ENCODE data around the gene ZNF26.

ZNF26 gene

DNA sequence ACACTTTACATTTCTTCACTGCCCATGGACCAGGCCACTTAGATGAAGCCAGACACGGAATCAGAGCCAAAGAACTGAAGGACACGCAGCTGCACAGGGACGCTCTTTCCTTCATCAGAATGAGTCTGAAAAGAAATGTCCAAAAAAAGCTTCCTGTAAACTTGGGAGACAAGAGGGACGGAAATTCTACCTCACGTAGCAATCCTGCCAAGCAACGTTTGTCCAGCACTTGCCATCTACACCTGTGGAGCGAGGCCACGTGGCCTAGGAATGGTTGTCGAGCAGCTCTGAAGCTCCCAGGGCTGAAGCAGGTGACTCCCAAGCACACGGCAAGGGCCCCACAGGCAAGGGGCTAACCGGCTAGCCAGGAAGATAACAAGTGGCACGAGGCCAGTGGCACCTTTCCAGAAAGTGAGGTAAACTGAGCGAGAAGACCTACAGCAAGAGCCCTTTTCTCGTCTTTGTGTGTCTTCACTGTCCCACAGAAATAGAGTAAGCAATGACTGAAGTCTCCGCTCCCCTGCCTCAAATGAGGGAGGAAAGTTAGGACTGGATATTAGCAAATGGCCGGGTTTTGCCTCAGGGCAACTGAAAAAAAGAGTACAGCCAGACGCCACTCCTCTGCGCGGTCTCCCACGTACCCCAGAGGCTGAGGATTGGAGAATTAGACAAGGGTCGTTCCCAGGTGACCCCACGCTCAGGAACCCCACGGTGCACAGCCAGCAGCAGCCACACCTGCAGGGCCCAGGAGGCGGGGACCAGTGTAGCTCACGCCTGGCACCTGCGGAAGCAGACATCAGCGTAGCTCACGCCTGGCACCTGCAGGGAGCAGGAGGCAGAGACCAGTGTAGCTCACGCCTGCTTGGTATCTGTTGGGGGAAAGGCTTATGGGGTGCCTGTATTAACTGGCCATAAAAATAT, 37.8 kb upstream of the ZNF26 start:
- H3K4me3 ChIP-seq (ENCODE audit: insufficient read depth, low read depth, low read length, poor library complexity, severe bottlenecking) = no peak overlapping the region
- DNase-seq = no peak
- peaks cover 9% of the 10 kb centered on the region for H3K9me3 ChIP-seq (ENCODE audit: control insufficient read depth, low read length)
- peaks cover 53% of the 10 kb centered on the region for H3K36me3 ChIP-seq (ENCODE audit: control insufficient read depth, insufficient read depth, low read length)
- H3K4me1 ChIP-seq (ENCODE audit: control insufficient read depth, insufficient read depth, low read length, poor library complexity, severe bottlenecking) = no peaks in the 10 kb centered on the region
- H3K27me3 ChIP-seq (replicated peaks; ENCODE audit: control insufficient read depth, insufficient read depth, low read length, poor library complexity, severe bottlenecking) = no peaks in the 10 kb centered on the region
- no peak overlapping the region for H3K27ac ChIP-seq (ENCODE audit: insufficient read depth, low read length, poor library complexity, severe bottlenecking)

DNA sequence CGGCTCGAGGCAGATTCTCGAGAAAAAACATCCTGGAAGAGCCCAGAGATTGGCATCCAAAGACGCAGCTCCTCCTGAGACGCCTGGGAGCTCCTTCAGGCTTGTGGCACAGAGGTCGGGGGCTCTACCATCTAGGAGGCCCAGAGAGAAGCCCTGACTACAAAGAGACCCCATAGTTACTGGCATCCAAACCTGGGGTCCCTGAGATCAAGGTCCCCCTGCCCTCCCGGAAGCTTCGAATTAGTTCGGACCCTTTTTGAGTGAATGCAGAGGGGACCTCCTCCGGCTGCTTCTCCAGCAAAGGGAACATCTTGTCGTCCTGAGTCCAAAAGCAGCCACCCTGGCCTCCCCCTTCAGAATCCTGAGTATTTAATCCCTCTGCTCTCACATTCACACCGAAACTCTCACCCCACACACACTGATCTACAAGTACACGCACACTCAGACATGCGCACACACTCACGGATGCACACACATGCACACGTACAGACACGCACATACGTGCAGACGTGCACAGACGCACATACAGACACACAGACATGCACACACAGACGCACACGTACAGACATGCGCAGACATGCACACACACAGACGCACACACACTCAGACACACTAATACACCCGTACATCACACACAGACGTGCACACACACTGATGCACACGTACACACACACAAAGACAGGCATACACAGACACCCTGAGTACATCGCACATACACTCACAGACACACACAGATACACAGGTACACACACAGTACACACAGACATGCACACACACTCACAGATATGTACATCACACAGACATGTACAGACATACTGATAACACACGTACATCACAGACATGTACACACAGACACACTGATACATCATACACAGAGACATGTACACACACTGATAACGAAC, 36.0 kb upstream of the ZNF26 start:
- Histone ChIP-seq H3K36me3 (ENCODE audit: control insufficient read depth, insufficient read depth, low read length) (peaks cover 35% of the 10 kb centered on the region), H3K27me3 (replicated peaks; ENCODE audit: control insufficient read depth, insufficient read depth, low read length, poor library complexity, severe bottlenecking) (no peaks in the 10 kb centered on the region), H3K4me1 (ENCODE audit: control insufficient read depth, insufficient read depth, low read length, poor library complexity, severe bottlenecking) (no peaks in the 10 kb centered on the region), H3K4me3 (ENCODE audit: insufficient read depth, low read depth, low read length, poor library complexity, severe bottlenecking) (no peak overlapping the region), H3K9me3 (ENCODE audit: control insufficient read depth, low read length) (peaks cover 5% of the 10 kb centered on the region), H3K27ac (ENCODE audit: insufficient read depth, low read length, poor library complexity, severe bottlenecking) (no peak overlapping the region)
- no peak for DNase-seq

DNA sequence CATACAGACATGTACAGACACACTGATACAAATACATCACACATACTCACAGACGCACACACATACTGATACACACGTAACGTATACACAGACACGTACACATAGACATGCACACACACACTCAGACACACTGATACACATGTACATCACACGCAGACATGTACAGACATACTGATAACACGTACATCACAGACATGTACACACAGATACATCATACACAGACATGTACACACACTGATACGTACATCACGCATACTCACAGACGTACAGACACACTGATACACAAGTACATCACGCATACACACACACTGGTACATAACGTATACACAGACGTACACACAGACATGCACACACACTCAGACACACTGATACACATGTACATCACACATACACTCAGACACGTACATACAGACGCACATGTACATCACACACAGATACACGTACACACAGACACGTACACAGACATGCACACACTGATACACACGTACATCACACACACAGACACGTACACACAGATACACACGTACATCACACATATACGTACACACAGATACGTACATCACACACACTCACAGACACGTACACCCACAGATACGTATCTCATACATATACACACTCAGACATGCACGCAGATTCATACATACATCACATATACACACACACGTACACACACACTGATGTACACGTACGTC, 35.2 kb upstream of the ZNF26 start:
- Histone ChIP-seq H3K4me1 (ENCODE audit: control insufficient read depth, insufficient read depth, low read length, poor library complexity, severe bottlenecking) (peaks cover 4% of the 10 kb centered on the region), H3K9me3 (ENCODE audit: control insufficient read depth, low read length) (peaks cover 5% of the 10 kb centered on the region), H3K27me3 (replicated peaks; ENCODE audit: control insufficient read depth, insufficient read depth, low read length, poor library complexity, severe bottlenecking) (no peaks in the 10 kb centered on the region), H3K27ac (ENCODE audit: insufficient read depth, low read length, poor library complexity, severe bottlenecking) (no peak overlapping the region), H3K36me3 (ENCODE audit: control insufficient read depth, insufficient read depth, low read length) (peaks cover 29% of the 10 kb centered on the region), H3K4me3 (ENCODE audit: insufficient read depth, low read depth, low read length, poor library complexity, severe bottlenecking) (no peak overlapping the region)
- DNase-seq = no peak

DNA sequence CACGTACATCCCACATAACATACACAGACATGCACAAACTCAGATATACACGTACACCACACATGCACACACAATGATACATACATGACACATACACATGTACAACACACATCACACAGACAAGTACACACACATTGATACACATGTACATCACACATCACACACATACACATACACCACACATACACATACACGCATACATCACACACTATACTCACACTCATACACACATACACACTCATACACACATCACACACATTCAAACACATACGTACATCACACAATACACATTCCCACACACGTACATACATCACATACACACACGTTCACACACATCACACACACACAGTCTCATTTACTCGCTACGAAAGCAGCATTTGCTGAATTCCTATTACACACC, 34.5 kb upstream of the ZNF26 start:
- Histone ChIP-seq H3K27me3 (replicated peaks; ENCODE audit: control insufficient read depth, insufficient read depth, low read length, poor library complexity, severe bottlenecking) (no peaks in the 10 kb centered on the region), H3K36me3 (ENCODE audit: control insufficient read depth, insufficient read depth, low read length) (peaks cover 23% of the 10 kb centered on the region), H3K27ac (ENCODE audit: insufficient read depth, low read length, poor library complexity, severe bottlenecking) (no peak overlapping the region), H3K9me3 (ENCODE audit: control insufficient read depth, low read length) (peaks cover 5% of the 10 kb centered on the region), H3K4me1 (ENCODE audit: control insufficient read depth, insufficient read depth, low read length, poor library complexity, severe bottlenecking) (peaks cover 8% of the 10 kb centered on the region), H3K4me3 (ENCODE audit: insufficient read depth, low read depth, low read length, poor library complexity, severe bottlenecking) (no peak overlapping the region)
- no peak for DNase-seq

DNA sequence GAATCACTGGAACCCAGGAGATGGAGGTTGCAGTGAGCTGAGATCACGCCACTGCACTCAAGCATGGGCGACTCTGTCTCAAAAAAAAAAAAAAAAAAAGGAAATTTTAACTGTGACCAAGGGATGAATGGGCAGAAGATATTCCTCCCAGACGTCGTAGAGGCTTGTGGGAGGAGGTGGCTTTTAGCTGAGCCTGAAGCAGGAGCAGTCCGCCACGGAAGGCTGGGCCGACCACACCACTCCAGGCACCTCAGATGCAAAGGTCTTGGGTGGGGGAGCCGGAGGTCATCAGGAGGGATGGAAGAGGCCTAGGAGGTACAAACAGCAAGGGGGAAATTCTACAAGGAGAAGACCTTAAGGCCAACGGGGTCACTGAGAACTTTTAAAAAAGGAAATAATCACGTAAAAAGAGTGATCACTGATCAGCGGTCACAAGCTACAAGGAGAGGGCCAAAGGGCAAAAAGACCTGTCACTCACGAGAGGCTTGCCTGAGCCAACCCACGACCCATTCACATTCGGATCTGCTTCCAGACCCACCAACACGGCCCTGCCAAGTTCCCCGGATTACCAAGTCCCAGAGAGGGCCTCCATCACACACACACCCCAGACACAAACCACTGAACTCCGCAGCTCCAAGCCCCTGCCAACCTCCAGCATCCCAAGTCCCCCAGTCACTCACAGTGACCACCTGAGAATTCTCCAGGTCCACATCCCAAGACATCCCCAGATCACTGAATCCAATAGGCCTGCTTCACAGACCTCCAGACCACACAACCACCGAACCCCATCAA, 33.6 kb upstream of the ZNF26 start:
- Histone ChIP-seq H3K27me3 (replicated peaks; ENCODE audit: control insufficient read depth, insufficient read depth, low read length, poor library complexity, severe bottlenecking) (no peaks in the 10 kb centered on the region), H3K9me3 (ENCODE audit: control insufficient read depth, low read length) (peaks cover 5% of the 10 kb centered on the region), H3K4me1 (ENCODE audit: control insufficient read depth, insufficient read depth, low read length, poor library complexity, severe bottlenecking) (peaks cover 13% of the 10 kb centered on the region), H3K4me3 (ENCODE audit: insufficient read depth, low read depth, low read length, poor library complexity, severe bottlenecking) (no peak overlapping the region), H3K36me3 (ENCODE audit: control insufficient read depth, insufficient read depth, low read length) (peaks cover 20% of the 10 kb centered on the region), H3K27ac (ENCODE audit: insufficient read depth, low read length, poor library complexity, severe bottlenecking) (no peak overlapping the region)
- no peak for DNase-seq

DNA sequence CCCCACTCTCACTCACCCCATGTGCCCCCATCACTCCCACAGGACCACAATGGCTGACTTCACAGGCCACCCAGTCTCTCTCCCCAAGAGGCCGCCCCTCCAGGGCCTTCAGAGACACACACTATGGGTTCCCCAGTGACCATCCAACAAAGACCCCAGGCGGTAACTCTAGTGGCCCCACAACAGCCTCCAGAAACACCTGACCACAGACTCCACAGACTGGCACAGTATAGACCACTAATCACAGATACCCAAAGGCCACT, 33.1 kb upstream of the ZNF26 start:
- no peak for DNase-seq
- Histone ChIP-seq H3K27me3 (replicated peaks; ENCODE audit: control insufficient read depth, insufficient read depth, low read length, poor library complexity, severe bottlenecking) (no peaks in the 10 kb centered on the region), H3K4me1 (ENCODE audit: control insufficient read depth, insufficient read depth, low read length, poor library complexity, severe bottlenecking) (peaks cover 13% of the 10 kb centered on the region), H3K9me3 (ENCODE audit: control insufficient read depth, low read length) (peaks cover under 1% of the 10 kb centered on the region), H3K4me3 (ENCODE audit: insufficient read depth, low read depth, low read length, poor library complexity, severe bottlenecking) (no peak overlapping the region), H3K27ac (ENCODE audit: insufficient read depth, low read length, poor library complexity, severe bottlenecking) (no peak overlapping the region), H3K36me3 (ENCODE audit: control insufficient read depth, insufficient read depth, low read length) (peaks cover 19% of the 10 kb centered on the region)

DNA sequence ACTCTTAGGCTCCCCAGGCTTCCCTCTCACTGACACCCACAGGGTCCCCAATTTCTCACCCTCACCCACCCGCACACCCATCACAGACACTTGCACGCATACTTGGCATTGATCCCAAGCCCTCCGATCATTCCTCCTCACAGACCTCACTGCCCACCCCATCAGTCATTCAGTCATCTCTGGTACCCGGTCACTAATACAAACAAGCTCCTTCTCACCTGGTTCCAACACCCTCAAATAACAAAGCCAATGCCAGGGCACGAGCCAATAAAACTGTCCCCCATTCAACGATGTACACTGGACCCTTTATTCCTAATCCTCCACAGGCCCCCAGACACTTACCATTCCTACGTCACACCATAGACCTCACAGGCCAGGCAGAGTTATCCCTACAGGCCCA, 32.4 kb upstream of the ZNF26 start:
- H3K27ac ChIP-seq (ENCODE audit: insufficient read depth, low read length, poor library complexity, severe bottlenecking) = no peak overlapping the region
- H3K9me3 ChIP-seq (ENCODE audit: control insufficient read depth, low read length) = no peaks in the 10 kb centered on the region
- no peak overlapping the region for H3K4me3 ChIP-seq (ENCODE audit: insufficient read depth, low read depth, low read length, poor library complexity, severe bottlenecking)
- no peaks in the 10 kb centered on the region for H3K27me3 ChIP-seq (replicated peaks; ENCODE audit: control insufficient read depth, insufficient read depth, low read length, poor library complexity, severe bottlenecking)
- H3K4me1 ChIP-seq (ENCODE audit: control insufficient read depth, insufficient read depth, low read length, poor library complexity, severe bottlenecking) = peaks cover 13% of the 10 kb centered on the region
- peaks cover 12% of the 10 kb centered on the region for H3K36me3 ChIP-seq (ENCODE audit: control insufficient read depth, insufficient read depth, low read length)
- no peak for DNase-seq

DNA sequence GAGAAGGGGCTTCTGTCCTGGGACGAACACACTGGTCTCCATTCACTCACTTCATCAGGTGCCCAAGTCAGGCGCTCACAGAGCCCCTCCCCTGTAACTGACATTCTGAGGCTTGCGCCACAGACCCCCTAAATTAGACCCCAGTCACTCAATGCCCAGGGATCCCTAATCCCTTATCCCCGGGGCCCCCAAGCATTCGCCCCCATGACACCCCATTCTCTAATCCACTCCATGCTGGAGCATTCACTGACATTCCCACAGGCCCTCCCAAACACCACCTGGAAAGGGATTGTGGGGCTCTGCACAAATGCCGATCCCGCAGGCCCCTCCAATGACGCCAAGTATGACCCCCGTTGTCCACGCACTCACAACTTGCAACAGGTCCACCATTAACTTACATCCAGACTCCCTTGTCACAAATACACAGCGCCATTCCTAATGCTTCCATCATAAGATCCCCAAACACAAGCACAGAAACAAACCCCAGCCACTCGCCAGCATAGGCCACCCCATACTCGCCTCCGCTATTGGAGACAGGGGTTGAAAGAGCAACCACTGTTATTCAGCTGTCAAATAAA, 31.6 kb upstream of the ZNF26 start:
- no peak for DNase-seq
- H3K27ac ChIP-seq (ENCODE audit: insufficient read depth, low read length, poor library complexity, severe bottlenecking) = no peak overlapping the region
- H3K9me3 ChIP-seq (ENCODE audit: control insufficient read depth, low read length) = no peaks in the 10 kb centered on the region
- no peaks in the 10 kb centered on the region for H3K27me3 ChIP-seq (replicated peaks; ENCODE audit: control insufficient read depth, insufficient read depth, low read length, poor library complexity, severe bottlenecking)
- H3K36me3 ChIP-seq (ENCODE audit: control insufficient read depth, insufficient read depth, low read length) = peaks cover 7% of the 10 kb centered on the region
- no peak overlapping the region for H3K4me3 ChIP-seq (ENCODE audit: insufficient read depth, low read depth, low read length, poor library complexity, severe bottlenecking)
- peaks cover 13% of the 10 kb centered on the region for H3K4me1 ChIP-seq (ENCODE audit: control insufficient read depth, insufficient read depth, low read length, poor library complexity, severe bottlenecking)
